GM18909 (cell line): ENCODE results near the gene CAPS.

Source experiments
- ATAC-seq: cut with Tn5 transposase; IDR thresholded peaks from one replicate; pipeline ENCODE4 v1.9.1; 2021; ENCODE audit warnings: mild to moderate bottlenecking; ENCODE audit not compliant: unreplicated experiment, poor library complexity

The CAPS gene

DNA sequence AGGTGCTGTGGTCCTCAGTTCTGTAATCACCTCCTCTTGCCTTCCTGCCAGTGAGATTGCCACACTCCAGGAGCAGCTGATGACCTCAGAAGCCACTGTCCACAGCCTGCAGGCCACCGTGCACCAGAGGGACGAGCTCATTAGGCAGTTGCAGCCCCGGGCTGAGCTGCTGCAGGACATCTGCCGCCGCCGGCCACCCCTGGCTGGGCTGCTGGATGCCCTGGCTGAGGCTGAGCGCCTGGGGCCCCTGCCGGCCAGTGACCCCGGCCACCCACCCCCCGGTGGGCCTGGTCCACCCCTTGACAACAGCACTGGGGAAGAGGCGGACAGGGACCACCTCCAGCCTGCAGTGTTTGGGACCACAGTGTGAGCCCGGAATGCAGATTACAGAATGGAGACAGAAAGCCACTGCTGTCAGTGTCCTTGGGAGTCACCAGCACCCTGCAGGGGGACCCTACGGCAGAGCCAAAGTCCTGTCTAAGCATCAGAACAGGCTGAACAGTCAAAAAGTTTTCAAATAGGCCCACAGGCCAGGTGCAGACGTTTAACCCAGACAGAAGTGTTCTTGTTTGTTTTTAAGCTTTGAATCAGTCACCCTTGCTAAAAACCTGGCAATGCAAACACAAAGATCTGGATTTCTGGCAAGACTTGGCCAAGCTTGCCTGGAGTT lies 5.1 kb upstream of the CAPS start:
- ATAC-seq: no peak

DNA sequence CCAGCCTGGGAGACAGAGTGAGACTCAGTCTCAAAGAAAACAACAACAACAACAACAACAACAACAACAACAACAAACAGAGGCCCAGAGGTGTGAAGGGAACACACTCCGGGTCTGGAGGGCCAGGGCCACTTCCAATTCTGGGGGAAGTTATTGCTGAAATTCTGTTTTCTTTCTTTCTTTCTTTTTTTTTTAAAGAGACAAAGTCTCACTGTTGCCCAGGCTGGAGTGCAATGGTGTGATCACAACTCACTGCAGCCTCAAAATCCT lies 3.5 kb upstream of the CAPS start:
- no peak for ATAC-seq

DNA sequence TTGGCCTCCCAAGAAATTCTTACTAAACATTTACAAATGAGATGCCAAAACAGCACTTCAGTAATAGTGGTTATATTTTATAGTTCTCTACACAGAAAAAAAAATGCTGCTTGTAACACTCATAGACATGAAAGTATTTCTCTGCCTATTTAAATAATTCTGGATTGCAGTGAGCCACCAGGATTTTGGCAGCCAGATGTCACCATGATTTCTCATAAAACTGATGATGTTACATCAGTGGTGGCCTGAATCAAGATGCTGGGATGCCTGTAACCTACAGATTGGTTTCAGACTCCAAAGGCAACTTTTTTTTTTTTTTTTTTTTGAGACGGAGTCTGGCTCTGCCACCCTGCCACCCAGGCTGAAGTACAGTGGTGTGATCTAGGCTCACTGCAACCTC lies 2.7 kb upstream of the CAPS start:
- no peak for ATAC-seq

DNA sequence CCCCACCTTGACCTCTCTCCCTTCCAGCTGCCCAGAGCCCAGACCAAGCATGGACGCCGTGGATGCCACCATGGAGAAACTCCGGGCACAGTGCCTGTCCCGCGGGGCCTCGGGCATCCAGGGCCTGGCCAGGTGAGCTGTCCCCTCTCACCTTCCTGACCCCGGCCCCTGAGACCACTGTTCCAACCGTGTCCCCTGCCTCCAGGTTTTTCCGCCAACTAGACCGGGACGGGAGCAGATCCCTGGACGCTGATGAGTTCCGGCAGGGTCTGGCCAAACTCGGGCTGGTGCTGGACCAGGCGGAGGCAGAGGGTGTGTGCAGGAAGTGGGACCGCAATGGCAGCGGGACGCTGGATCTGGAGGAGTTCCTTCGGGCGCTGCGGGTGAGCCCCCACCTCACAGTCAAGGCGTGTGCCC lies 312 bp downstream of the CAPS start:
- ATAC-seq: no peak

DNA sequence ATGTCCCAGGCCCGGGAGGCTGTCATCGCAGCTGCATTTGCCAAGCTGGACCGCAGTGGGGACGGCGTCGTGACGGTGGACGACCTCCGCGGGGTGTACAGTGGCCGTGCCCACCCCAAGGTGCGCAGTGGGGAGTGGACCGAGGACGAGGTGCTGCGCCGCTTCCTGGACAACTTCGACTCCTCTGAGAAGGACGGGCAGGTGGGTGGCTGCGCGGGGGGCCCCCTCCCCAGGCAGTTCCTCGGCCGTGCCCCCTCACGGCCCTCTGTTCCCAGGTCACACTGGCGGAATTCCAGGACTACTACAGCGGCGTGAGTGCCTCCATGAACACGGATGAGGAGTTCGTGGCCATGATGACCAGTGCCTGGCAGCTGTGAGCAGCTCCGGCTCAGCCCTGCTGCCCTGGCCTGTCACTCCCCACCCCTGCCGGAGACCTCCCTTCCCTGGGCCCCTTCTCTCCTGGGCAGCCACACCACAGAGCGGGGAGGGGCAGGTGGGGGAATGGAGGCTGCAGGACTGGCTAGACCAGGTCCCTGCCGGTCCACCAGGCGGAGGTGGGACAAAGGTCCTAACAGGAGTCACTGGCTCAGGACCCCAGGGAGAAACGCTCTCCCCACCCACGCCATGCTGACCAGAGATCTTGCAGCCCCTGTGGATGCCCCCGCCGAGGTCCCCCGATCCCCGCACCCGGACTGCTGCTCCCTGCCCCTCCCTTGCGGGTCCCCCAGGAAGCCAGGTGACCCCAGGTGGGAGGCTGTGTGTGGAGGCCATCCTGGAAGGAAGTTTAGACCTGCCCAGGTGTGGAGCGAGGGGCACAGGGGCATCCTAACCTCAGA lies 1.1 kb downstream of the CAPS start:
- no peak for ATAC-seq

DNA sequence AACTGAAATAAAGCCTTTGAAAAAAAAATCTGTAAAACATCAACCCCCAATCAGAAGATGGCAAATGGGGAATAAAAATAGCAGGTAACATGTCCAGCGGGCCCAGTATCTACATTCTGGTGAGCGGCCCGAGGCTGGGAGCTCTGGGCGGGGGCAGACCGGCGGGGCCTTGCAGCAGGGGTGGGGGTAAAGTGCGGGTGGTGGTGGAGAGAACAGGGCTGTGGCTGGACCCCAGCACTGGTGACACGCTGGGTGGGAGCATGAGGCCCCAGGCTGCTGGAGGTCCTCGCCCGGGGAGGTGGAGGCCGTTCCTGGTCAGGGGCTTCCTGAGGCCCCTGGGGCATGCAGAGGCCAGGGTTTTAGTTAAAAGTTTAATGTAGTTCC lies 1.7 kb downstream of the CAPS start:
- no peak for ATAC-seq

DNA sequence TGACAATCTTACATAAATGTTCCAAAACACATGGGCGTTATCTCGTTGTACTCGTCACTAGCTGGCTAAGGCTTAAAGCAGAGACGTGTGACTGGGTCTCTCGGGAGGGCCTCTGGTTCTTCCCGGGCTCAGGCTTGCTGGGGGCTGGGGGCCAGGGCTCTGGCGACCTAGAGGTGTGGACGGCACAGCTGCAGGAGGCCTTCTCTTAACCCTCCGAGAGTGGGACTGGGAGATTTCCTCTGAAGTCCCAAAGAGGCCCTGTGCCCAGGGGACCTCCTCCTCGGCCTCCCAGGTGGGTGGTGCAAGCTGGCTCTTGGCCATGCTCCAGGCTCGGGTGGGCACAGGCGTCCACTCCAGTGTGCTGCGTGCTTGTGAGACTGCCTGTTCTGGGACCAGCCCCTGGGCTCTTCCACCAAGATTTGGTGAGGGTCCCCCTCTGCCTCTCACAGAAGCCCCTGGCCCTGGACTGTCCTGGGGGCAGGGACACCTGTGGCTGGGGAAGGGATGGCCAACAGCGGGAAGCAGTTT lies 2.2 kb downstream of the CAPS start:
- ATAC-seq: no peak

DNA sequence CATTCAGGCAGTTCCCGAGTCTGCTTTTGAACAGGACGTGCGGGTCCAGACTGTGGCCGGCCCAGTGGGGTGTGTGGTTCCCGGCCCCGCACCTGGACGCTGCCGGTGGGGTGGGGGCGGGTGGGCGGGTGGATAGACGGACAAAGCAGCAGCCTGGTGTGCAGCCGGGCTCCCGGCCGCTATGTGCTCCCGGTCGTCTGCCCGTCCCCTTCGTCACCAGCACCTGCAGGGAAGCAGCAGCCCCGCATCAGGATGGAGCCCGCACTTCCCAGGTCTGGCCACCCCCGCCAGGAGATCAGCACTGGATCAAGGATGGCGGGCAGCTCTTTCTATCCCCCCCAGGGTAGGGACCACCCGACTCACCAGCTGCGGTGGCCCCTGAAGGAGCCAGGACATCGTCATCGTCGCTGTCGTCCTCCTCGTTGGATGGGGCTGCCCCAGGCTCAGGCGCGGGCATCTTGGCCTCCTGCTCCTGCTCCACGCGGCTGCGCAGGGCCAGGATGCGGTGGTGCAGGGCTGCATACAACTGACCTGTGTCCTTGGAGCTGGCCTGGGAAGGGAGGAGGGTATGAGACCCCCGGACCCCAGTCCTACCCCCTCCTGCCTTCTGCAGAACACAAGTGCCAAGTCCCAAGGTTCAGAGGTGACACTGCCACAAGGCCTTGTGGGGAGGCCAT lies 3.5 kb downstream of the CAPS start:
- no peak for ATAC-seq

DNA sequence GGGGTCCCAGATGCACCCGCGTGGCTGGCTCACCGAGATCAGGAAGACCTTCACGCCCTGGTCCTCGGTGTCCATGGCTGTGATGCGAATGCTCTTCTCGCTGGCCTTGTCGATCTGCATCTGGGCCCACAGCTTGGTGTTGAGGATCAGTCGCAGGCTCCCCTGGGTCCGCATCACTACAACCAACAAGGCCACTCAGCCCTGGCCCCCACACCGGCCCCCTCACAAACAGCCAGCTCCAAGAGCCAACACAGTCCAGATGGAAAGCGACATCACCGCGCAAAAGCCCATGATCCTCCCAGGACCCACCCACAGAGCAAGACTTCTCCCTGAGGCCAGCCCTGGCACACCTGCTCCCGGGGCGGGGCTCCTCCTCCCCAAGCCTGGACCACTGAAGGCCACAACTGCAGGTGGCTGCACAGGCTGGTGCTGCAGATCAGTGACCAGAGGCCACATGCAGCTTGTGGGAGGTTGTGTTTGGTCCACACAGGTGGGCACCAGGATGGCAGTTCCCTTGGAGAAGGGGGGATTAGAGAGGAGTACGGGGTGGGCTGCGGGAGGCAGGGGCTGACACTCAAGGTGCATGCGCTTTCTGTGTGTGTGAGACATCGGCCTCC lies 4.5 kb downstream of the CAPS start:
- ATAC-seq: no peak

DNA sequence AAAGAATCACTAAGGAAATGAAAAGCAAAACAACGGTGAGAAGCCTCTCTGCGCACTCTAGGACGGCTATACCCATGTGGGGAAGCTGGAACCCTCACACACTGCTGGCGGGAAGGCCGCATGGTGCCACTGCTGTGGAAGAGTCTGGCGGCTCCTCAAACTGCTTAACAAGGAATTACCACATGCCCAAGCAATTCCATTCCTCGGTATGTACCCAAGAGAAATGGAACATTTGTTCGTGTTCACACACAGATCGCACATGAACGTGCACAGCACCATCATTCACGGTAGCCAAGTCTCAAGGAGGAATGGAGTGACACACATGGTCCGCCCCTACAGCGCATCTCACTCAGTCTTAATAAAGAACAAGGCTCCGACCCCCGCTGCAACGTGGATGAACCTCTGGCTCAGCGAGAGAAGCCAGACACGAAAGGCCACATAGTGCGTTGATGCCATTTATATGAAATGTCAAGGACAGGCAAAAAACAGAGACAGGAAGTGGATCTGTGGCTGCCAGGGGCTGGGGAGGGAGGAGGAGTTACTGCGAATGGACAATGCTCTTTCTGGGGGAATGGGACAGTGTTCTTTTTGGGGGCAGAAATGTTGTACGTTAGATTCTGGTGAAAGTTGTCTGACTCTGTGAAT lies 7.6 kb downstream of the CAPS start:
- ATAC-seq: no peak

DNA sequence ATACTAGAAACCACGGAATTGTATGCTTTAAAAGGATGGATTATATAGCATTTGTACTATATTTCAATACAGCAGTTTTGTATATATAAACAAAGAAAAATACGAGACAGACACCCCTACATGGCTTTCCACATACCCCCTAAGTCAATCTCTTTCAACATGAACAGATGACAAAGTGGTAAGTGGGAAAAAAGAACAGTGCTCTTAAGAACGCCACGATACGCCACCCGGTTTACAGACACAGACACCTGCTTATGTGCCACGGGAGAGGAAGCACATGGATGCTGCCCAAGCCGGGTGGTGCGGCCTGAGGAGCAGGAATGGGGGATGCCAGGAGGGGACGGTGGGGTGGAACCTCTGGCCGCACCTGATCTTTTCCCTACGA lies 8.1 kb downstream of the CAPS start:
- ATAC-seq: no peak

DNA sequence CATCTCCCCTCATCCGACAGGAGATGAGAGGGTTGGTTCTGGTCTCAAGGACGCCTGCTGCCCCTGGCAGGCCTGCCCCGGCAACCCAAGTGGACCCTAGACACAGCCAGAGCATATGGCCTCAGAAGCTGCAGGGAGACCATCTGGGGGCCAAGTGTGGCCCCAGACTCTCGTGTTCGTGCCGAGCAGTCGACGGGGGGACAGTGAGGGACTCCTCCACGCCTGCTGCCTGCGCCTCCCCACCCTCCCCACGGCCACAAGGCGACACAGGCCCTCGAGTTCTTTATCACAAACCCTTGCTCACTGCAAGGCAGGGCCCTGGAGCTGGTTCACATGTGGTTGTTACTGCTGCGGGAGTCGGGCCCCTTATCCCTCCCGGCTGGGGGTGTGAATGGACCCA lies 9.3 kb downstream of the CAPS start:
- ATAC-seq: no peak

DNA sequence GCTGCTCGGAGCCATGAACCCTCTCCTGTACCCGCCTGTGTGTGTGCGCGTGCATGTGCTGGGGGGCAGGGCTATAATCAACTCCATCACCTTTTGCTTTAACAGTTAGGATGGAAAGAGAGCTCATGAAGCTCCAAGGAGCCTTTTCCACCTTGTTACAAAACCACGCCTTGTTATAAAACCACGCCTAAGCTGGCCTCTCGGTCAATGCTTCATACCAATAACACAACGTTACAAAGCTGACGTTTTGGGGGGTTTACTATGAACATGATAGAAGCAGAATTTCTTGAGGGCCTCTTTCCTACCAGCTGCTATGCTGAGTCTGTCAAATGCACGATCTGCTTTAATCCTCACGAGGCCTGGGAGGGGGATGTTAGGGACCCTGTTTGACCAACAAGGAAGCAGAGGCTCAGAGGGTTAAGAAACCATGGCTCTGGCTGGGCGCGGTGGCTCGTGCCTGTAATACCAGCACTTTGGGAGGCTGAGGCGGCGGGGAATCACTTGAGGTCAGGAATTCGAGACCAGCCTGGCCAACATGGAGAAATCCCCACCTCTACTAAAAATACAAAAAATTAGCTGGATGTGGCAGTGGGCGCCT lies 11.9 kb downstream of the CAPS start:
- no peak for ATAC-seq

DNA sequence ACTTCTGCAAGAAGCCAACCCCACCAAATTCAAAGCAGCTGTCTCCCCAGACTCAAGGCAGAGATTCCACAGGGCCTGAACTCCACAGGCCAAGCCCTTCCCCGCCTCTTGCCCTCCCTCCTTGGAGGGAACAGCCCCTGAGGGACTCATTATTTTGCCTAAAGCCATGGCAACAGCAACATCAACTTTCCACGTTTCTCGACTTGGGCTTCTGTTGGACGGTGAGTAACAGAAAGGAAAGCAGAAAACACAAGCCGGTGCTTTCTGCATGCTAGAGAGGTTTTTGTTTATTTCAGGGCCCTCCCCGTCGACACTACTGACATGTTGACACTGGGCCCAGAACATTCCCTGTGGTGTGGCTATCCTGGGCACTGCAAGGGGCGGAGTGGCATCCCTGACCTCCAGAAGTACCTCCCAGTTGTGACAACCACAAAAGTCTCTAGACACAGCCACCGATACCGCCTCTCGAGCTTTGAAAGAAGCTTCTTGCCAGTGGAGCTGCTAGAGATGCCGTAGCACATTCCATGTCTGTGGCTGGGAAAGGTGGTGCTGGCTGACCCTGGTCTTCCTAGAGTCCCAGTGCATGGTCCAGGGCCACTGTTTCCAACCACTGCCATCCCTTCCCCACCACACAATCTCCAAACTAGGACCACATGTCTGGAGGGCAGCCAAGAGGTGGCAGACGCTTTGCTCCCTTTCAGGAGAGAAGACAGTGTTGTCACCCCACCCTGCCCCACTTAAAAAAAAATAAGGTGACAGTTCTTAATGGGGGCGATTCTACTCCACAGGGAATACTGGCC lies 12.8 kb downstream of the CAPS start:
- ATAC-seq: no peak

DNA sequence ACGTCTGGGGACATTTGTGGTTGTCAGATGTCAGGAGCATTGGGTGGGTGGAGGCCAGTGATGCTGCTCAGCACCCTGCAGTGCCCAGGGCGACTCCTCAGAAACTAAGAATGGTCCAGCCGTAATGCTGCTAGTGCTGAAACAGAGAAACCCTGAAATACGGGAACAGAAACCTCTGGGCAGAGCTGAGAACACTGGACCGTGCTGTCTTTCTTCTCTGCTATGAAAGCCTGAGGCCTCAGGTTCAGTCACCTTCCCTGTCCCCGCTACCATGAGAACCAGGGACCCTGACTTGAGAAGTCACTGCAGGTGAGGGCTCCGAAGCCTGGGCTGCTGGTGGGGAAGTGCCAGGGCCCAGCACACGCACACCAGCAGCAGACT lies 13.4 kb downstream of the CAPS start:
- no peak for ATAC-seq

DNA sequence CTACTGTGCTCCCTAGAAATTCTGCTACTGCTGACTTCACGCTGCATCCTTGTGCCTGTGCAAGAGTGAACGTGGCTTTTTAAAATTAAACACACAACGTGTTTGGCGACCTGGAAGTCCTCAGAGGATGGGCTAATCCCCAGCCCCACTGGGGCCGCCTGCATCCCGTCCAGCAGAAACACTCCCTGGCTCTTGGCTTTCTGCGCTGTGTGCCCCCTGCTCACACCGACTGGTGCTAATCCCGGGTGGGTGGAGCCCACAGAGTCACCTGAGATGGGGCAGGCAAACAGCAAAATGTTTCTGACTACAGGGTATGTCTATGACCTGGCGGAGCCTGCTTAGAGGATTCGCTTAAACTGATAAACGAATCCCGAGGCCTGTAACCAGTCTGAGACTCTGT lies 15.1 kb downstream of the CAPS start:
- no peak for ATAC-seq

DNA sequence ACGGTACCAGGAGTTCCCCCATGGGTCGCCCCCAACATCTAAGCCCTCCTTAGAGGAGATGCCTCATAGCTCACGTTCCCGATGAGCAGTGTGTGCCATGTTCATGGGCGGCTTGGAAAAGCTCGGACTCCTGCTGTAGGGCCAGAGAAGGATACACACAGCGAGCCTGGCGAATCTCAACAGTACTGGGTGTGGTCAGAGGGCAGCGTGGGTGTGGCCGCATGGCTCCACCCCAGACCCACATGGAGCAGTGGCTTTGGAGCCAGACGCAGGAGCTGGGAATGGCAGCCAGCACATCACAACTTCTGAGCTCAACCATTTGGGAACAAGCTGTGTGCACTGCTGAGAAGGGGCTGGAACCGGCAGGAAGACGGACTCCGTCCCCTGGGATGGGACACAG lies 15.6 kb downstream of the CAPS start:
- ATAC-seq: no peak

DNA sequence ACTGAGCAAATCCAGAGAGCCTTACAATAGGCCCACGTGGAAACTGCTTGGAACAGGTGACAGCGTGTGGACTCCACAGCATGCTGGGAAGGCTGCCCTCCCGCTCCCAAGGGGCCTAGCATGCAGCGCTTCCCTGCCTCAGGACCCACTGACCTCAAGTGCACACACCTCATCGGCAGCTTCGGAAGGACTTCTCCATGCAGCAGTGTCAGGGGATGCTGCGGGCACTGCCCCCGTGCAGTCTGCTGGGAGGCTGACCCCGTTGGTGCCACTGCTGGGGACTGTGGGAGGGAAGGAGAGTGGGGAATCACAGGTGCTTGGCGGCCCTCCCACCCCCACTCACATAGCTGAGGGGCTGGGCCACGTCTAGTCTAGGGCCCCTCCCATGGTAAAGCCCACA lies 17.2 kb downstream of the CAPS start:
- no peak for ATAC-seq

DNA sequence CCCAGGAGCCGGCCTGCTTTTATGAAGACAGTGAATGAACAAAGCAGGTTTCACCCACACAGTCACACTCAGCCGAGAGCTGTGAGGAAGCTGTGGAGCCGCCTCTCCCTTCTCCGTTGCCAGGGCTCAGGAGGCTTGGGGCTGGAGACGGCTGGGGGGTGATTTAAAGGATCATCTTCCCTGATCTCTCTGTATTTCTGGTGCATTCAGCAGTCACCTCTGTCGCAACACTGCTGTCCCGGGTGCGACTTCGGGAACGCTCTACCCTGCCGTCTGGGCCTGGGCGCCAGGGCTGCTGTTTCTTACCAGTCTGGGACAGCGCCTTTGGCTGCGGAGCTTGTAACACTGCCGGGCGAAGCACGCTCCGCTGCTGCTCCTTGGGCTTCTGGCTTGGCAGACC lies 18.1 kb downstream of the CAPS start:
- no peak for ATAC-seq
